Measurements from ENCODE around the gene CXorf65. TPM values are rescaled to one million over a fixed set of nuclear protein-coding genes. Genes with fewer than 3 reads are reported as not detected.

The CXorf65 gene
- total RNA-seq, result not detected in 2 replicates

GRCh38 chrX:71106427-71106826 is at the start of gene CXorf65:
Gene CXorf65 (minus strand): TSS chrX:71106740. CDS start chrX:71106556, 184 bp downstream.

GRCh38 chrX:71144651-71145050 is 38.1 kb upstream of the CXorf65 start, which contains the start of gene NLGN3:
Gene NLGN3 (plus strand): TSS chrX:71144841. CDS start chrX:71147750, 2,909 bp downstream.

DNA sequence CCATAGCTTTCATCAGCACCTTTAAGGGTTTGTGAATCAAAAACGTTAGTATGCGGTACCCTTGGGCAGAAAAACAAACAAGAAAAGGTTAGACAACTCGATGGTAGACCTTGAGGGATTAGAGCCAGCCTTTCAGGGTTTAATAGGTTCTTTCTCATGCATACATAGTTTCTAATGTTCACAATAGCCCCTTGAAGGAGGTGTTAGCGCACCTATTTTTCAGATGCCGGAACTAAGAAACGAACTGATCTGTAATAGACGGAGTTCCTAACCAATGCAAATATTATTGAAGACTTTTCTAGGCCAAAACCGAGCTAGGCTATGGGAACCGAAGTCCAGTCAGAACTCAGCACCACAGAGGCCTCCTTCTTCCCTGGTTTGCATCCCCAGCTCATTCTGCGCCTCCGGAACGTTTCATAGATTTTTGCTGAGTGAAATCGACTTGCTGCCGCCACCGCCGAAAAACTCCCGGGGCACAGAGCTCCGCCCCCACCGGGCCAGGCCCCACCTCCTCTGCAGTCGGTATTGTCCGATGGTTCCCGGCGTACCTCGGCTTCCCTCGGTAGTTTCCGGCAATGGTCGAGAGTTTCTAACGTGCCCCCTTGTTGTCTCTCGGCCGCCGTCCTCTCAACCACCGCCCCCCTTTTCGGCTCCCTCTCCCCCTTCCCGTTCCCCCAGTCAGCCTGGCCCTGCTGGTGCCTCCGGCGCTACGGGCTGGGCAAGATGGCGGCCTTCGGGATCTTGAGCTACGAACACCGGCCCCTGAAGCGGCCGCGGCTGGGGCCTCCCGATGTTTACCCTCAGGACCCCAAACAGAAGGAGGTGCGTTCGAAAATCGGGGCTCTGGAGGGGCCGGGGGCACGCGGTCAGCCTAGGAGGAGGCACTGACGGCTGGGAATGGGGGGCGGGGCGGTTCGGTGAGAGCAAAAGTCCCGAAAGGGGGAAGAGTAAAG is 11.8 kb upstream of the CXorf65 start, which contains the start of gene MED12:
TSS of gene MED12 (plus strand) at position 565 of the 953 bp plus-strand sequence. CDS start at position 724, 159 bp downstream.

GRCh38 chrX:71111141-71111843 is 4.8 kb upstream of the CXorf65 start, which contains the start of gene IL2RG:
Gene IL2RG (minus strand): TSS chrX:71111577. CDS start chrX:71111539, 38 bp downstream.

DNA sequence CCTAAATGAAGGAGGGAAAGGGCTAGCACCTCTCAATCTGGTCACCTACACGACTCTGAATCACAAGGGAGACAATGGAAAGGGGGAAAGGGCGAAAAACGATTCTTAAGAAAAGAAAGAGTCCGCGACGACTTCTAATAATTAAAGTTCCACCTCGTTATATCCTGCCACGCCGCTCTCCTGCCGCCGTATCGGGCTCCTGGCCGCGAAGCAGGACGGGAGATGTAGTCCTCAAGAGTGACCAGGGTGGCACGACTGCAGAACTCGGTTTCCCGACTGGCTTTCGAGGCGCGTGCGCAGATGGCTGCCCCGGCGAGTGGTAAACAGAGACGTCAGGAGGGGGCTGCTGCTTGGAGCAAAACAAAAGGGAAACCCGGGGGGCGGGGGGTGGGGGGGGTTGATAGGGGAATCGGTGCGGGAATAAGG is 11.0 kb downstream of the CXorf65 start, which contains the start of gene FOXO4:
TSS of gene FOXO4 (plus strand) at position 297 of the 426 bp plus-strand sequence. CDS start 678 bp downstream, outside the sequence.

GRCh38 chrX:71068044-71068918 is 38.3 kb downstream of the CXorf65 start, which contains the start of gene SNX12:
Gene SNX12 (minus strand): TSS chrX:71068334. CDS start chrX:71068306, 28 bp downstream.

Other genes starting within 250 kb of the CXorf65 start
- not detected in 2 replicates for gene TEX11, start 198.0 kb downstream of the CXorf65 start, total RNA-seq
- not detected in 2 replicates for gene SLC7A3, start 175.6 kb downstream of the CXorf65 start, total RNA-seq
- 85.9 and 90.5 TPM in 2 replicates for gene SNX12, start 38.4 kb downstream of the CXorf65 start, total RNA-seq
- 3.7 and 4.3 TPM in 2 replicates for gene FOXO4, start 10.9 kb downstream of the CXorf65 start, total RNA-seq
- 1.3 and 1.9 TPM in 2 replicates for gene IL2RG, start 4.8 kb upstream of the CXorf65 start, total RNA-seq
- gene MED12, start 11.9 kb upstream of the CXorf65 start, total RNA-seq, result 18.5 and 22.7 TPM in 2 replicates
- 0.05 TPM in 1 of 2 replicates, not detected in the other for gene NLGN3, start 38.1 kb upstream of the CXorf65 start, total RNA-seq
- gene GJB1, start 116.5 kb upstream of the CXorf65 start, total RNA-seq, result not detected in 2 replicates
- gene ZMYM3, start 147.4 kb upstream of the CXorf65 start, total RNA-seq, result 15.3 and 15.6 TPM in 2 replicates
- gene NONO, start 176.9 kb upstream of the CXorf65 start, total RNA-seq, result 283 TPM in 2 replicates
- gene ITGB1BP2, start 195.0 kb upstream of the CXorf65 start, total RNA-seq, result 0.20 and 1.00 TPM in 2 replicates

Measured in mammary microvascular endothelial cell (primary cell).